Testis (tissue), 3 donors: Measurements from ENCODE around the gene COL6A3. TPM values are rescaled to one million over a fixed set of nuclear protein-coding genes. Genes with fewer than 3 reads are reported as not detected.

Experiments
- DNase-seq: peaks from one replicate; pipeline ENCODE4 v3.0.0-alpha.2; 2019
- H3K27ac ChIP-seq, 2 donors: fragments of 200-600 bp; sonication (generic); one replicate each; pipeline ENCODE4 v1.5.1; 2019
- H3K27me3 ChIP-seq: fragments of 200-600 bp; sonication (generic); one replicate; pipeline ENCODE4 v1.5.1; 2019
- H3K36me3 ChIP-seq: fragments of 200-600 bp; sonication (generic); one replicate; pipeline ENCODE4 v1.5.1; 2017; ENCODE audit warnings: low read depth; ENCODE audit errors: missing control alignments
- H3K4me1 ChIP-seq: fragments of 200-600 bp; sonication (generic); one replicate; pipeline ENCODE4 v1.5.1; 2019
- H3K4me3 ChIP-seq, 2 donors: fragments of 200-600 bp; sonication (generic); one replicate each; pipeline ENCODE4 v1.5.1; 2017 to 2019
- H3K9me3 ChIP-seq: fragments of 200-600 bp; sonication (generic); one replicate; pipeline ENCODE4 v1.5.1; 2017
- POLR2A ChIP-seq: fragments of 450-650 bp; IDR thresholded peaks from one replicate; pipeline ENCODE4 v1.6.1; 2017; ENCODE audit warnings: antibody characterized with exemption, mild to moderate bottlenecking, moderate library complexity
- WGBS, 2 donors: methylation state at CpG; one replicate each; pipeline ENCODE4 v1.1.5; 2018; 5-methylcytosine and 5-hydroxymethylcytosine counted together
- intact Hi-C: fragments of 100-400 bp; cut with DNase I; formaldehyde crosslinking; loops from one replicate; pipeline ENCODE4 v1.15.1; 2023; ENCODE audit warnings: low total_unique reads
- polyA plus RNA-seq: library from polyadenylated mRNA; stranded (reverse); fragments of 350-450 nt; fragmentation: Illumina TruSeq; extraction: RNeasy Lipid Tissue Mini Kit (QIAGEN cat#74804); gene quantifications from one replicate; pipeline ENCODE4 v1.2.3, GENCODE V29; 2014; ENCODE audit warnings: low read depth, low replicate concordance; ENCODE audit not compliant: insufficient read depth
- total RNA-seq, 2 donors: library from RNA; depleted of rRNA; stranded (reverse); fragments of >200 nt; gene quantifications; one replicate each; pipeline ENCODE4 v1.2.3, GENCODE V29; 2016
- TF ChIP-seq, protein P1 (sequence below), 3 experiments: fragments of 450-650 bp in 2 of 3; fragments of 200-600 bp in 1 of 3; sonication (generic) in 1 of 3; IDR thresholded peaks; one replicate each; pipeline ENCODE4 v1.5.1; 2016 to 2019; ENCODE audit warnings: antibody characterized with exemption in 3 of 3, mild to moderate bottlenecking in 2 of 3, moderate library complexity in 1 of 3

Gene COL6A3
- total and polyA plus RNA-seq, 3 donors from 2014 or later: 35.1 to 93.1 (median 74.1) TPM

DNA sequence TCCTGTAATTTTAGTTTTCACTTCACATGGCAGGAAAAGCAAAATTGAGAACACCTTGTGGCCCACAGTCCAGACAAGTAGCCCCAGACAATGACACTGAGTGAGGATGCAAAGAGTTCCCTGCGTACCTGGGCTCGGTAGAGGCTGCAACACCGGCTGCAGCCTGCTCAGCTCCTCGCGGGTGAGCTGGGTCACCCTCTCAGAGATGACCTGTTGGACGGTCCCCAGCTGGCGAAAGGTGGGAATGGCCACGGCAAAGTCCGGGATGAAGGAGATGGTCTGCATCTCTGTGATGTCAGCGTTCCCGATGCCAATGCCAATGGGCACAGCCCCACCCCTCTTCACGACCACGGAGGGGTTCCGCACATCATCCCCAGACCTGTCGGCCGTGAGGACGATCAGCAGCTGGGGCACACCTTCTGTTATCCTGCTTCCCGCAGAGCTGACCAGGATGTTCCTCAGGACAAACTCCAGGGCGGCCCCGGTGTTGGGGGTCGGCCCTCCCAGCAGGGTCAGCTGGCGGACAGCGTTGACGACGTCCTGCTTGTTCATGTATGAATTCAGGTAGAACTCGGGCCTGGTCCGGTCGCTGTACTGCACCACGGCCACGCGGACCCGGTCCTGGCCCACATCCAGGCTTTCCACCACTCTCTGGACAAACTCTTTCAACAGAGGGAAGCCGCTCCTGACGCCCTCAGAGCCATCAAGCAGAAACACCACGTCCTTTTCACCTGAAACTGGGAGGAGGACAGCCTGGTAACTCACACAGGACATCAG lies 39.5 kb downstream of the COL6A3 start:
- no peaks in the 10 kb centered on the region for H3K9me3 ChIP-seq
- TF ChIP-seq, protein P1, sequence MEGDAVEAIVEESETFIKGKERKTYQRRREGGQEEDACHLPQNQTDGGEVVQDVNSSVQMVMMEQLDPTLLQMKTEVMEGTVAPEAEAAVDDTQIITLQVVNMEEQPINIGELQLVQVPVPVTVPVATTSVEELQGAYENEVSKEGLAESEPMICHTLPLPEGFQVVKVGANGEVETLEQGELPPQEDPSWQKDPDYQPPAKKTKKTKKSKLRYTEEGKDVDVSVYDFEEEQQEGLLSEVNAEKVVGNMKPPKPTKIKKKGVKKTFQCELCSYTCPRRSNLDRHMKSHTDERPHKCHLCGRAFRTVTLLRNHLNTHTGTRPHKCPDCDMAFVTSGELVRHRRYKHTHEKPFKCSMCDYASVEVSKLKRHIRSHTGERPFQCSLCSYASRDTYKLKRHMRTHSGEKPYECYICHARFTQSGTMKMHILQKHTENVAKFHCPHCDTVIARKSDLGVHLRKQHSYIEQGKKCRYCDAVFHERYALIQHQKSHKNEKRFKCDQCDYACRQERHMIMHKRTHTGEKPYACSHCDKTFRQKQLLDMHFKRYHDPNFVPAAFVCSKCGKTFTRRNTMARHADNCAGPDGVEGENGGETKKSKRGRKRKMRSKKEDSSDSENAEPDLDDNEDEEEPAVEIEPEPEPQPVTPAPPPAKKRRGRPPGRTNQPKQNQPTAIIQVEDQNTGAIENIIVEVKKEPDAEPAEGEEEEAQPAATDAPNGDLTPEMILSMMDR (IDR thresholded peaks at IDR 0.05): no peak
- TF ChIP-seq POLR2A: no peak
- no peaks in the 10 kb centered on the region for H3K36me3 ChIP-seq
- no peak overlapping the region for H3K27ac ChIP-seq
- H3K4me3 ChIP-seq: no peak overlapping the region
- no peaks in the 10 kb centered on the region for H3K27me3 ChIP-seq
- no peak for DNase-seq
- intact Hi-C loops: no loop called here
- H3K4me1 ChIP-seq: no peaks in the 10 kb centered on the region
- WGBS, 2 donors: 92 to 93% methylated on average over 33 to 35 of the region's 35 CpGs

GRCh38 chr2:237371856-237372255 lies 42.1 kb downstream of the COL6A3 start:
- no peaks in the 10 kb centered on the region for H3K36me3 ChIP-seq
- H3K27ac ChIP-seq: no peak overlapping the region
- H3K4me1 ChIP-seq: no peaks in the 10 kb centered on the region
- no peak overlapping the region for H3K4me3 ChIP-seq
- intact Hi-C loops: no loop called here
- no peak for DNase-seq
- WGBS, 2 donors: 93 to 94% methylated on average over 16 to 24 of the region's 24 CpGs
- H3K9me3 ChIP-seq: no peaks in the 10 kb centered on the region
- no peaks in the 10 kb centered on the region for H3K27me3 ChIP-seq
- TF ChIP-seq, protein P1 (IDR thresholded peaks at IDR 0.05): no peak
- no peak for TF ChIP-seq POLR2A

DNA sequence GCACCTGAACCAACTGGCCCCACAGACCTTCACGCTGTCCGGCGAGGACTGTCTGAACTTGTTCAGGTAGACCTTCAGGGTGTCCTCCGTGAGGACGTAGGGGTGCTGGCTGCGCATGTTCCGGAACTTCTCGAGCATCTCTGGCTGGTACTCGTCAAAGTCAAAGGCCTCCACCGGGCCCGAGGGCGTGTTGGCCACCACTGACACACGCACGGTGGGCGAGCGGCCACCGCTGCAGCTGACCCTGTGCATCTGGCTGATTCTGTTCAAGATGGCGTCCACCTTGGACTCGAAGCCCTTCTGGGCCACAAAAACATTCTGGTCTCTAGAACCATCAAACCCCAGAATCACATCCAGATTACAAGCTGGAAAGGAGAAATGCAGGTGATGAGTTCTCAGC lies 48.3 kb downstream of the COL6A3 start:
- Histone ChIP-seq H3K27me3 (no peaks in the 10 kb centered on the region), H3K36me3 (no peaks in the 10 kb centered on the region), H3K27ac (no peak overlapping the region), H3K4me3 (no peak overlapping the region), H3K4me1 (peaks cover 7% of the 10 kb centered on the region), H3K9me3 (no peaks in the 10 kb centered on the region)
- no peak for TF ChIP-seq POLR2A
- TF ChIP-seq, protein P1 (IDR thresholded peaks at IDR 0.05): no peak
- 84 to 95% methylated on average over 18 to 19 of the region's 19 CpGs for WGBS, 2 donors
- DNase-seq: no peak
- intact Hi-C loops: no loop called here

DNA sequence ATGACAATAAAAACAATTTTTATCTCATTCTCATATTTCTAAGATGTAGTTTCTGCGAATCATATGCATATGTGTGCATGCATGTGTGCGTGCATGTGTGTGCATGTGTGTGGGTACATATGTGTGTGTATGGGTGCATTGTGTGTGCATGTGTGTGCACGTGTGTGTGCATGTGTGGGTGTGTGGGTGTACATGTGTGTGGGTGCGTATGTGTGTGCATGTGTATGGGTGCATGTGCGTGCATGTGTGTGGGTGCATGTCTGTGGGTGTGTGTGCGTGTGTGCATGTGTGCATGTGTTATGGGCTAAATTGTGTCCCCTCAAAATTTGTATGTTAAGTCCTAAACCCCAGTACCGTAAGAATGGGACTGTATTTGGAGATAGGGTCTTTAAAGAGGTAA lies 49.3 kb downstream of the COL6A3 start:
- no peaks in the 10 kb centered on the region for H3K27me3 ChIP-seq
- H3K27ac ChIP-seq: no peak overlapping the region
- TF ChIP-seq, protein P1 (IDR thresholded peaks at IDR 0.05): no peak
- no peak for TF ChIP-seq POLR2A
- no peaks in the 10 kb centered on the region for H3K9me3 ChIP-seq
- H3K4me1 ChIP-seq: peaks cover 16% of the 10 kb centered on the region
- H3K4me3 ChIP-seq: no peak overlapping the region
- no peaks in the 10 kb centered on the region for H3K36me3 ChIP-seq
- no peak for DNase-seq
- intact Hi-C loops: no loop called here
- 74 to 94% methylated on average over 7 of the region's 7 CpGs for WGBS, 2 donors
